Erythroblast (primary cell): ENCODE data around the gene TRAPPC2.

Source experiments
- GATA1 ChIP-seq: IDR thresholded peaks from 2 replicates; pipeline ENCODE4 v1.6.1; 2011; ENCODE audit warnings: low read depth, mild to moderate bottlenecking, control low read depth, low read length, moderate library complexity
- POLR2A ChIP-seq: IDR thresholded peaks from 2 replicates; pipeline ENCODE4 v1.6.1; 2011; ENCODE audit warnings: mild to moderate bottlenecking, low read length

DNA sequence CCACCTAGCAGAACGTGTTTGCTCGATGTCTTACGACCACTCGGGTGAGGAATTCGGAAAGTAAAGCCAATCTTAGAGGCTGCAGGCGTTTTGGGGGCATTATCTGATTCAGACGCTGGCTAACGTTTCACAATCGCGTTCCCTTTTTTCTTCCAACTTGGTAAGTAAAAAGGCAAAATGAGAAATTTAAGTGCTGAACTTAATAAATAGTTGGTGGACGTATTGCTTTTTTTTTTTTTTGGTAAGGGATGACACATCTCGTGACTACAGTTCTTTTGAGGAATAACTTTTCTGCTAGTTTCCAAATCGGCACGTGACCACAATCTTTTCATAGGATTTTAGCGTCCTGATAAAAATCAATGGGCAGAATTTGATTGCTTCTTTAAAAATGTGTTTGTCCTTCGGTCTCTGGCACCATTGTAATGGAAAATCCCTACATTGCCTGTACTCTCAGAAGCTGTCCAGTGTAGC is 44.6 kb downstream of the TRAPPC2 start:
- peak; percentile 5 for TF ChIP-seq POLR2A
- TF ChIP-seq GATA1, result no peak
